Measurements from ENCODE around the gene ANKRD50.

ANKRD50 gene

DNA sequence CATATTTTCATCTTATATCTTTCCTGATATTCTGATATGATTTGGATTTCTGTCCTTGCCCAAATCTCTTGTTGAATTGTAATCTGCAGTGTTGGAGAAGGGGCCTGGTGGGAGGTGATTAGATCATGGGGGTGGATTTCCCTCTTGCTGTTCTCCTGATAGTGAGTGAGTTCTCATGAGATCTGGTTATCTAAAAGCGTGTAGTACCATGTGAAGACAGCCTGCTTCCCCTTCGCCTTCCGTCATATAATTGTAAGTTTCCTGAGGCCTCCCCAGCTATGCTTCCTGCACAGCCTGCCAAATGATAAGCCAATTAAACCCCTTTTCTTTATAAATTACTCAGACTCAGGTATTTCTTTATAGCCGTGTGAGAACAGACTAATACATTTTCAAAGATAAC is 77.2 kb downstream of the ANKRD50 start:
- DNase-seq, result no peak

DNA sequence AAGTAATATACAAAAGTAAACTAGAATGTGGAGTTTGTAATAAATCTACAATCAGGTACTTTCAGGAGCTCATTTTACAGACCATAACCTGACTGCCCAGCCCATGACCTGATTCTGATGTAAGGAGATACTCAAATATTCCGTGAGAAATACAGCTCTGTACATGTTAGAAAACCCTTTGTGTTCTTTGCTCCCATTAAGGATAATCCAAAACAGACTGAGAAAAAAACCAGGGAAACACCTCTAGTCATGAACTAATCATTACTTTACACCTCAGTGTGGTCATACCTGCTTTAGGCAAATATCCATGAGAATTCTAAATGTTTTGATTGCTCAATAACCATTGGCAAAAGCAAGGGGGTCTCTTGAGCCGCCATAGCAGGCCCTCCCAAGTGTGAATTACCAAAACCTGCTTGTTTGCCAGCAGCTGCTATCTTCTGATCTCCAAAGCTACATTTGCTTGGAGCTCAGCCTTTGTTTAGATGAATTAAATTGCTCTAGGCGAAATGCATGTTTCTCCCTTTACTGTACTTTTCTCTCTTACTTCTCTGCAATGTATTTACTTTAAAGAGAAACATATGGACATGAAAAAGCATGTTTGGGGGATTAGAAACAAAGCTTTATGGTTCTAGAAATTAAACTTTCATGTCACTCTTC is 79.1 kb downstream of the ANKRD50 start:
- no peak for DNase-seq

DNA sequence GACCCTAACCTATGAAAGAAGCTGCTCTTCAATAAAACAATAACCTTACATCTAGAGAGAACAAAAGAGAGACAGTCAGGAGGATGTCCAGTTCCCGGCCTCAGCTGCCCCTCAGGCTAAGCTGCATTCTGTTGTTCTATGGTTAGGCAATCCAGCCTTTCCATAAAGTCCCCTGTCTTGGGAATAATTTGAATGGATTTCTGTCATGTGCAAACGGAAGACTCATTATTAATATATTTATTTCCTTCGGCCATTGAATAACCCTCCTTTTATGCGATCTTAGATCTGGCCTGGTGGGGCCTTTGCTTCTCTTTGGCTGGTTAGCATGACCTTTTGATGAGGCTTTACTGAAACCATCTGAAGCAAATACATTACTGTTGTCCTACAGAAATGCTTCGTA is 80.1 kb downstream of the ANKRD50 start:
- no peak for DNase-seq

DNA sequence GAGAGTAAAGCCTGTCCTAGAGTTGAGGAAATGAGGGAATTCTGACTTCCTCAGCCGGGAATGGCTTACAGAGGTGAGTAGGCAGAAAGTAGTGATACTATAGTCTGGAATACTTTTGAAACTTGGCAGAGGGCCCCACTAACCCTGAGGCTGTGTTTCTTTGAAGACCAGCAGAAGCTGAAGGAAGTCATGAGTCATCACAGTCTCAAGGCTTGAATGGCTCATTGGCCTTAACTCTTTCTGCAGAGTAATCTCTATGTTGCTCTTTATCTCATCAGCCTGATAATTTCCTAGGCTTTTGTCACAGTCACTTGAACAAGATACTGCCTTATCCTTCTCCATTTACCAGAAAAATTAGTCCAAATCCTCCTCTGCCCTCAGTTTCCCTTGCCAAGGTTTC is 80.8 kb downstream of the ANKRD50 start:
- peak in 1 of 2 donors; percentile 64 for DNase-seq

DNA sequence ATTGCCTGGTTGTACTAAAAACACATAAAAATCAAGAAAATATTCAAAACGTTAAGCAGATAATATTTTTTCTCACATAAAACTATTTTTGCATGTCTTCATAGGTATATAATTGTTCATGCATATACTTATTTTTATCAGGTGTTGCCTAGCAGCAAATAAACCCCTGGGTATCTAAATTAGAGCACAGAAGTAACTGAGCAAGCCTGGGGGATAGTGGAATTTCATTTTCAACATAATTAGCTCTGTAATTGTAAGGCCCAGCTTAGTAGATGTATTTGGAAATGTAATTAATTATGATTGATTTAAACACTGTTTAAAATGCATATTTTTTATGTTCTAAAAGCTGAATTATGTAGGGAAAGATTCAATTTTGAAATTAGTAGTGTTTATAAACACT is 82.9 kb downstream of the ANKRD50 start:
- DNase-seq, result no peak
